Activated CD8-positive, alpha-beta T cell treated with anti-CD3 and anti-CD28 coated beads for 36 hours (primary cell): Measurements from ENCODE around the gene DPP4. TPM values are rescaled to one million over a fixed set of nuclear protein-coding genes. Genes with fewer than 3 reads are reported as not detected.

ENCODE experiments used
- ATAC-seq: fragments of 200-7000 bp; cut with Tn5 transposase; one replicate; pipeline ENCODE4 v1.10.0; 2021; ENCODE audit warnings: mild to moderate bottlenecking, moderate library complexity
- CTCF ChIA-PET: fragments of 350-600 bp; sonication (Branson Sonifier 250); formaldehyde crosslinking; loops from one replicate; lab custom pipeline; 2021; ENCODE audit warnings: antibody characterized with exemption; lab: Charles Lee
- POLR2A ChIA-PET: fragments of 350-600 bp; sonication (Branson Sonifier 250); formaldehyde crosslinking; loops from one replicate; lab custom pipeline; 2021; ENCODE audit warnings: antibody characterized with exemption; lab: Charles Lee
- DNase-seq: peaks from one replicate; pipeline ENCODE4 v3.0.0-alpha.2; 2020
- H3K27ac Mint-ChIP-seq: one replicate; pipeline ENCODE4 v1.8.0; 2021; ENCODE audit warnings: mild to moderate bottlenecking, mixed read lengths
- H3K27me3 Mint-ChIP-seq: one replicate; pipeline ENCODE4 v1.8.0; 2021; ENCODE audit warnings: mixed read lengths
- H3K36me3 Mint-ChIP-seq: one replicate; pipeline ENCODE4 v1.8.0; 2021; ENCODE audit warnings: low read depth, mixed read lengths
- H3K4me1 Mint-ChIP-seq: one replicate; pipeline ENCODE4 v1.8.0; 2021; ENCODE audit warnings: low read depth, mixed read lengths
- H3K4me3 Mint-ChIP-seq: one replicate; pipeline ENCODE4 v1.8.0; 2021; ENCODE audit warnings: mild to moderate bottlenecking, moderate library complexity, mixed read lengths
- H3K9me3 Mint-ChIP-seq: one replicate; pipeline ENCODE4 v1.8.0; 2021; ENCODE audit warnings: mixed read lengths
- CTCF ChIP-seq: fragments of 200-600 bp; IDR thresholded peaks from one replicate; pipeline ENCODE4 v1.8.0; 2022; ENCODE audit warnings: antibody characterized with exemption, mild to moderate bottlenecking
- intact Hi-C: fragments of 100-400 bp; cut with micrococcal nuclease; formaldehyde crosslinking; loops from one replicate; pipeline ENCODE4 v1.10.0; 2022
- total RNA-seq, 2 experiments: library from RNA; stranded (reverse); gene quantifications; one replicate each; pipeline ENCODE4 v1.2.3, GENCODE V29; 2021

DPP4 gene
- total RNA-seq, 2 experiments from 2014 or later = 25.9 to 26.4 TPM

GRCh38 chr2:162000431-162000830 lies 73.6 kb downstream of the DPP4 start:
- peak overlapping the region; percentile 14 for H3K27ac Mint-ChIP-seq

GRCh38 chr2:161999321-161999720 lies 74.7 kb downstream of the DPP4 start:
- ATAC-seq (no peak), DNase-seq (no peak)
- H3K9me3 Mint-ChIP-seq = no peaks in the 10 kb centered on the region
- no peak overlapping the region for H3K4me3 Mint-ChIP-seq
- intact Hi-C loops = no loop called here
- no peaks in the 10 kb centered on the region for H3K27me3 Mint-ChIP-seq
- H3K36me3 Mint-ChIP-seq = peaks cover 79% of the 10 kb centered on the region
- peaks cover 36% of the 10 kb centered on the region for H3K4me1 Mint-ChIP-seq
- ChIA-PET CTCF (interaction anchor here (0.8 to 4.1 kb wide), 8 partner anchors 8 to 412 kb away, joined by 3 to 17 read pairs (median 3); no protein-coding TSS in a partner anchor), POLR2A (interaction anchor here (0.6 to 1.4 kb wide), 2 partner anchors 10 to 46 kb away, joined by 3 to 4 read pairs; no protein-coding TSS in a partner anchor)
- no peak for TF ChIP-seq CTCF
- no peak overlapping the region for H3K27ac Mint-ChIP-seq

More at GRCh38 chr2:162000431-162000830, 73.6 kb downstream of the DPP4 start:
- peaks cover 70% of the 10 kb centered on the region for H3K36me3 Mint-ChIP-seq
- H3K4me1 Mint-ChIP-seq = peaks cover 25% of the 10 kb centered on the region
- ChIA-PET CTCF (interaction anchor here (1.3 to 4.1 kb wide), 2 partner anchors 11 to 122 kb away, joined by 4 to 17 read pairs; no protein-coding TSS in a partner anchor), POLR2A (interaction anchor here (0.7 kb wide), 1 partner anchor 45 kb away, joined by 3 read pairs; no protein-coding TSS in a partner anchor)
- TF ChIP-seq CTCF = no peak
- ATAC-seq = no peak
- no peaks in the 10 kb centered on the region for H3K27me3 Mint-ChIP-seq
- H3K9me3 Mint-ChIP-seq = no peaks in the 10 kb centered on the region
- no peak for DNase-seq
- H3K4me3 Mint-ChIP-seq = no peak overlapping the region
- intact Hi-C loops = no loop called here

GRCh38 chr2:161998857-161999256 lies 75.2 kb downstream of the DPP4 start:
- peaks cover 77% of the 10 kb centered on the region for H3K36me3 Mint-ChIP-seq
- no peak overlapping the region for H3K27ac Mint-ChIP-seq
- TF ChIP-seq CTCF = no peak
- POLR2A ChIA-PET = interaction anchor here (0.6 to 1.5 kb wide), 3 partner anchors 10 to 75 kb away, joined by 3 to 4 read pairs (median 3); partner anchors contain the start of gene DPP4
- DNase-seq (no peak), ATAC-seq (no peak)
- H3K9me3 Mint-ChIP-seq = no peaks in the 10 kb centered on the region
- peaks cover 36% of the 10 kb centered on the region for H3K4me1 Mint-ChIP-seq
- H3K27me3 Mint-ChIP-seq = no peaks in the 10 kb centered on the region
- no peak overlapping the region for H3K4me3 Mint-ChIP-seq
- intact Hi-C loops = no loop called here
- CTCF ChIA-PET = interaction anchor here (0.8 to 4.1 kb wide), 8 partner anchors 9 to 412 kb away, joined by 3 to 17 read pairs (median 3); no protein-coding TSS in a partner anchor

GRCh38 chr2:161997916-161998471 lies 76.0 kb downstream of the DPP4 start:
- ATAC-seq = no peak
- CTCF ChIA-PET = interaction anchor here (1.2 to 4.1 kb wide), 4 partner anchors 10 to 129 kb away, joined by 3 to 17 read pairs (median 6); no protein-coding TSS in a partner anchor
- Mint-ChIP-seq H3K4me1 (peaks cover 42% of the 10 kb centered on the region), H3K4me3 (no peak overlapping the region), H3K27ac (peak overlapping the region; percentile 35), H3K9me3 (no peaks in the 10 kb centered on the region), H3K27me3 (no peaks in the 10 kb centered on the region), H3K36me3 (peaks cover 74% of the 10 kb centered on the region)
- intact Hi-C loops = no loop called here
- no peak for DNase-seq
- POLR2A ChIA-PET = interaction anchor here (1.1 to 1.5 kb wide), 3 partner anchors 15 to 76 kb away, joined by 3 to 4 read pairs (median 3); partner anchors contain the start of gene DPP4
- TF ChIP-seq CTCF = no peak
